ENCODE results near the gene TMEM239.
"Not testable (repeated sequence)": the region's sequence is repeated elsewhere in the genome, so short reads cannot be mapped to it uniquely, and the experiment has no call there.

TMEM239 gene

DNA sequence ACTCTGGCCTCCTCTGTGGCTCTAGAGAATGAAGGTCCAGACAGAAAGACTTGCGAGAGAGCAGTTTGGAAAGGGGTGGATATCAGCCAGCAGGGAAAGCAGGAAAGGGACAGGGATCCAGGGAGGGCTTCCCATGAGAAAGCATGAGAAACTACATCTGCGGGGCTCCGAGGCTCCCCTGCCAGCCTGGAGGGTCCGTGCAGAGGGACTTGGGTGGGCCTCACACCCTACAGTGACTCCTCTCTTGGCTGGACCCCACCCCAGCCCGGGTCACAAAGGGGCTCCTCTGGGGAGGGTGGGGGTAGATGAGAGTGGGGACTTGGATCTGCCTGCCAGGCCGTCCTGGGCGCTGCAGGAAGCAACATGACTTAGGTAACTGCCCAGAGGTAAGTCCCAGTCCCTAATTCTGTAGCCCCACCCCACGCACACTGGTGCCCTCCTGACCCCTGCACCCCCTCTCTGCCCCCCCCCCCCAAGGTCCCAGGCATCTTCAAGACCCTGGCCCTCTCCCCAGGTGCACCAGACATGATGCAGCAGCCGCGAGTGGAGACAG, at the start of gene TMEM239:
Gene TMEM239 (plus strand): TSS at position 335 of the 553 bp plus-strand sequence. CDS start 191 bp downstream, at position 526.
- H3K9me3 ChIP-seq (ENCODE audit: control insufficient read depth in 5 of 5, low read length in 5 of 5) = peaks cover 0 to 12% (median 9%) of the 10 kb centered on the region in 5 donors
- peaks cover 0 to 12% (median 6%) of the 10 kb centered on the region in 5 donors for H3K27me3 ChIP-seq (ENCODE audit: control insufficient read depth in 5 of 5, insufficient read depth in 4 of 5, low read length in 5 of 5)
- no peak within 1 kb of the TSS for H3K27ac ChIP-seq (ENCODE audit: low read depth, low read length)
- H3K4me1 ChIP-seq (ENCODE audit: control insufficient read depth in 5 of 5, insufficient read depth in 5 of 5, low read length in 5 of 5) = peaks cover 4 to 65% (median 51%) of the 10 kb centered on the region in 5 donors
- no peaks in the 10 kb centered on the region for H3K36me3 ChIP-seq (ENCODE audit: control insufficient read depth in 5 of 5, insufficient read depth in 5 of 5, low read length in 5 of 5)
- H3K9ac ChIP-seq (ENCODE audit: low read length in 5 of 5) = peak within 1 kb of the TSS in 3 of 5 donors; percentile 15 to 30 (median 20)
- no peak within 1 kb of the TSS for H3K4me3 ChIP-seq (ENCODE audit: low read depth in 1 of 5, low read length in 5 of 5)

DNA sequence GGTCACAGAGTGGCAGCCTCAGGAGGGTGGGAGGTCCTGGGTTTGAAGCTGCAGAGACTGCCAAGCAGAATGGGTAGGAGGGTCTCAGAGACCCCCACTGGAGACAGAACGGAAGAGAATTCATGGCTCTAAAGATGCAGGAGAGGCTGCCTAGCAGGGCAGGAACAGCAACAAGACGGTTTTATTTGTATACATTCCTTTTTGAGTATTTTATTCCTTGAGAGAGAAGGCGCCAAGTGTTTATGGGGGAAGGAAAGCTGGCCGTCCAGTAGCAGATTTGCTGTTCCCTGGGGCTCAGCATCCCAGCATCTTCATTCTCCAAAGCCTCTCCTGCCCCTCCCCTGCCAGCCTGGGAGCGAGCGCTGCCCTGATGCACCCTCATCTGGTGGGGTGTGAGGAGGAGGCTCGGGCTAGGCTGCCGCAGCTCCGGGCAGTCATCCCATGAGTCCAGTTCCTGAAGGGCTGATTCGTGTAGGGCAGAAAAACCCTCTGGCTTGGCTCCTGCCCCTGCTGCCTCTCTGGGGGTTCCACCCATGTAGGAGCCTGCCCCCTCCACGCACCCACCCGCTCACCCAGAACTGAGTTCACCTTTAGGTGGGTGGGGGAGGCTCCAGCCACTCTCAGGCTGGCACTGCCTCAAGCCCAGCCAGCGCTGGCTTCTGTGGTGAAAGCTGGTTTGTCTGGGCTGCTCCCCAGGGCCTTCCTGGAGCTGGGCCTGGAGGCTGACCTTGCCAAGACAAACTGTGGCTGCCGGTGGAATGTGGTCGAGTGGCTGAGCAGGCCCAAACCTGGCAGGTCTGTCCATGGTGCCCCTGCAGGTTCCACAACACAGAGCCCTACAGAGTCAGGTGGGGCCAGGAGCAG, 48.2 kb upstream of the TMEM239 start:
- H3K36me3 ChIP-seq (ENCODE audit: control insufficient read depth in 5 of 5, insufficient read depth in 5 of 5, low read length in 5 of 5) = no peaks in the 10 kb centered on the region
- peaks cover 2 to 6% (median 5%) of the 10 kb centered on the region in 5 donors for H3K4me1 ChIP-seq (ENCODE audit: control insufficient read depth in 5 of 5, insufficient read depth in 5 of 5, low read length in 5 of 5)
- no peak overlapping the region for H3K27ac ChIP-seq (ENCODE audit: low read depth, low read length)
- H3K27me3 ChIP-seq (ENCODE audit: control insufficient read depth in 5 of 5, insufficient read depth in 4 of 5, low read length in 5 of 5) = peaks cover 0 to 25% (median 14%) of the 10 kb centered on the region in 5 donors
- H3K9me3 ChIP-seq (ENCODE audit: control insufficient read depth in 5 of 5, low read length in 5 of 5) = no peaks in the 10 kb centered on the region
- no peak overlapping the region for H3K9ac ChIP-seq (ENCODE audit: low read length in 5 of 5)
- H3K4me3 ChIP-seq (ENCODE audit: low read depth in 1 of 5, low read length in 5 of 5) = no peak overlapping the region

DNA sequence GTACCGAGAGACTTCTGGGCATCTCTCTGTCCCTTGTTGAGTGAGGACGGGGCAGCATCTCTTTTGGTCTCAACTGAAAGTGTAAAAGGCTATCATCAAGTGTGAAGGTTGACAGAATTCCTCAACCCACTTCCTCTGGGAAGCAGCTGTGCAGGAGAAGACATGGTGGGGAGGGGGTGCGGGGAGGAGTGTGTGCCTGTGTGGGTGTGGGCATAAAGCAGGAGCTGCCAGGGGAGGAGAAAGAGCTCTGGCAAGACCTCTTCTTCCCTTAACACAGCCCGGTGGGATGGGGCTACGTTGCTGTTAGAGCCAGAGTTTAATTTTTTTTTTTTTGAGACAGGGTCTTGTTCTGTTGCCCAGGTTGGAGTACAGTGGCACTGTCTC, 47.5 kb upstream of the TMEM239 start:
- Histone ChIP-seq H3K27me3 (ENCODE audit: control insufficient read depth in 5 of 5, insufficient read depth in 4 of 5, low read length in 5 of 5) (peaks cover 0 to 20% (median 14%) of the 10 kb centered on the region in 5 donors), H3K4me1 (ENCODE audit: control insufficient read depth in 5 of 5, insufficient read depth in 5 of 5, low read length in 5 of 5) (peaks cover 2 to 6% (median 5%) of the 10 kb centered on the region in 5 donors), H3K4me3 (ENCODE audit: low read depth in 1 of 5, low read length in 5 of 5) (no peak overlapping the region), H3K27ac (ENCODE audit: low read depth, low read length) (no peak overlapping the region), H3K9me3 (ENCODE audit: control insufficient read depth in 5 of 5, low read length in 5 of 5) (no peaks in the 10 kb centered on the region), H3K9ac (ENCODE audit: low read length in 5 of 5) (no peak overlapping the region), H3K36me3 (ENCODE audit: control insufficient read depth in 5 of 5, insufficient read depth in 5 of 5, low read length in 5 of 5) (no peaks in the 10 kb centered on the region)

DNA sequence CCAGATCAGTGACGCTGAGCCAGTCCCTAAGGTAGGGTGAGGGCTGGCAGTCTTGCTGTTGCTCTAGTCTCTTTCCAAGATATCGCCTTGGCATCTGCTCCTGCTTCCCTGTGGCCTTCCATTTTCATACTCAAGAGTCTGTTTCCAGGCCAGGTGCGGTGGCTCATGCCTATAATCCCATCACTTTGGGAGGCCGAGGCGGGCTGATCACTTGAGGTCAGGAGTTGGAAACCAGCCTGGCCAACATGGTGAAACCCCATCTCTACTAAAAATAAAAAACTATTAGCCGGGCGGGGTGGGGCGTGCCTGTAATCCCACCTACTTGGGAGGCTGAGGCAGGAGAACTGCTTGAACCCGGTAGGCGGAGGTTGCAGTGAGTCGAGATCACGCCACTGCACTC, 46.1 kb upstream of the TMEM239 start:
- H3K4me1 ChIP-seq (ENCODE audit: control insufficient read depth in 5 of 5, insufficient read depth in 5 of 5, low read length in 5 of 5); H3K27ac ChIP-seq (ENCODE audit: low read depth, low read length); H3K9me3 ChIP-seq (ENCODE audit: control insufficient read depth in 5 of 5, low read length in 5 of 5): not testable (repeated sequence)

DNA sequence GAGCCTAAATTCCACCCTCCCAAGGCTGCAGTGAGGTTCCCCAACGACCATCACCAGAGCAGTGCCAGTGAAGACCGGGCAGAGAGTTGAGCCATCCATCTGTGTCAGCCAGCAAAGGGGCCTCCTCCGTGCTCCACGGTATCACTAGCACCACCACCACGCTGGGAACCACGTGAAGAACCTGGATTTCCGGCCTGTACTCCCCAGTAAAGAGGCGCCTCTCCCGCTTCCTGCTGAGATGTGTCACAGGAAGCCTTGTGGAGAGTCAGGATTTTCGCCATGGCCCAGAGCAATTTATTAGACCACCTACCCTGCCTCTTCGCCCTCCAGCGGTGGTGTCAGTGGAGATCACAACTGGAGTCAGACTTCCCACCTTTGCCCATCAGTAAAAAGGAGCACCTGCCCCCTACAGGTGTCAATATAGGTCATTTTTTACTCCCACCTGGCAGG, 44.5 kb upstream of the TMEM239 start:
- peaks cover 2 to 6% (median 5%) of the 10 kb centered on the region in 5 donors for H3K4me1 ChIP-seq (ENCODE audit: control insufficient read depth in 5 of 5, insufficient read depth in 5 of 5, low read length in 5 of 5)
- no peaks in the 10 kb centered on the region for H3K36me3 ChIP-seq (ENCODE audit: control insufficient read depth in 5 of 5, insufficient read depth in 5 of 5, low read length in 5 of 5)
- no peak overlapping the region for H3K4me3 ChIP-seq (ENCODE audit: low read depth in 1 of 5, low read length in 5 of 5)
- H3K27me3 ChIP-seq (ENCODE audit: control insufficient read depth in 5 of 5, insufficient read depth in 4 of 5, low read length in 5 of 5) = peaks cover 0 to 18% (median 14%) of the 10 kb centered on the region in 5 donors
- H3K27ac ChIP-seq (ENCODE audit: low read depth, low read length) = no peak overlapping the region
- no peak overlapping the region for H3K9ac ChIP-seq (ENCODE audit: low read length in 5 of 5)
- H3K9me3 ChIP-seq (ENCODE audit: control insufficient read depth in 5 of 5, low read length in 5 of 5) = peaks cover 0 to 8% (median 8%) of the 10 kb centered on the region in 5 donors

More for the DNA sequence above, 46.1 kb upstream of the TMEM239 start:
- H3K36me3 ChIP-seq (ENCODE audit: control insufficient read depth in 5 of 5, insufficient read depth in 5 of 5, low read length in 5 of 5); H3K4me3 ChIP-seq (ENCODE audit: low read depth in 1 of 5, low read length in 5 of 5); H3K9ac ChIP-seq (ENCODE audit: low read length in 5 of 5): not testable (repeated sequence)
- H3K27me3 ChIP-seq (ENCODE audit: control insufficient read depth in 5 of 5, insufficient read depth in 4 of 5, low read length in 5 of 5) = peaks cover 0 to 18% (median 14%) of the 10 kb centered on the region in 5 donors

DNA sequence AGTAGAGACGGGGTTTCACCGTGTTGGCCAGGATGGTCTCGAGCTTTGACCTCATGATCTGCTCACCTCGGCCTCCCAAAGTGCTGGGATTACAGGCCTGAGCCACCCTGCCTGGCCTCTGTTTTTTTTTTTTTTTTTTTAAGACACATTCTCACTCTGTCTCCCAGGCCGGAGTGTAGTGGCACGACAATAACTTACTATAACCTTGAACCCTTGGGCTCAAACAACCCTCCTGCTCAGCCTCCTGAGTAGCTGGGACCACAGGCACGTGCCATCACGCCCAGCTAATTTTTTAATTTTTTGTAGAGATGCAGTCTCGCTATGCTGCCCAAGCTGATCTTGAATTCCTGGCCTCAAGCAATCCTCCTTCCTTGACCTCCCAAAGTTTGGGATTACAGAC, 42.4 kb upstream of the TMEM239 start:
- no peak overlapping the region for H3K27ac ChIP-seq (ENCODE audit: low read depth, low read length)
- no peaks in the 10 kb centered on the region for H3K36me3 ChIP-seq (ENCODE audit: control insufficient read depth in 5 of 5, insufficient read depth in 5 of 5, low read length in 5 of 5)
- peaks cover 0 to 10% (median 6%) of the 10 kb centered on the region in 5 donors for H3K27me3 ChIP-seq (ENCODE audit: control insufficient read depth in 5 of 5, insufficient read depth in 4 of 5, low read length in 5 of 5)
- peaks cover 0 to 3% (median 2%) of the 10 kb centered on the region in 5 donors for H3K4me1 ChIP-seq (ENCODE audit: control insufficient read depth in 5 of 5, insufficient read depth in 5 of 5, low read length in 5 of 5)
- H3K4me3 ChIP-seq (ENCODE audit: low read depth in 1 of 5, low read length in 5 of 5) = no peak overlapping the region
- peaks cover 0 to 8% (median 8%) of the 10 kb centered on the region in 5 donors for H3K9me3 ChIP-seq (ENCODE audit: control insufficient read depth in 5 of 5, low read length in 5 of 5)
- H3K9ac ChIP-seq (ENCODE audit: low read length in 5 of 5) = no peak overlapping the region

DNA sequence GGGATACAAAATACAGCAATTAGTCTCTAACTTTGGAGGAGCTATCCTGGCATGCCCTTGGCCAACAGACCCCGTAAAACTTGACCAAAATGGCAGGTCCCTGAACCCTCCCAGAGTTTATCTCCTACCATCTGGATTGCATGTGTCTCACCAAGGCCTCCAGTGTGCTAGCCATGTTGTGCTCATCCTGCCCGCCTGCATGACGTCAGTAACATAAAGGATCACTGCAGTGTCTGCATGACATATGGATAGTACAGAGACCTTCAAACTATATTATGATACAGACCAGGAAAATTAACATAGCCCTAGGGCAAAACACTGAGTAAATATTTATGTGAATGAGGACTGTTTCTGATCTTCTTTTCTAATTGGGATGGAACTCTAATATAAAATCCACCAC, 41.0 kb upstream of the TMEM239 start:
- Histone ChIP-seq H3K36me3 (ENCODE audit: control insufficient read depth in 5 of 5, insufficient read depth in 5 of 5, low read length in 5 of 5) (no peaks in the 10 kb centered on the region), H3K9me3 (ENCODE audit: control insufficient read depth in 5 of 5, low read length in 5 of 5) (peaks cover 0 to 8% (median 8%) of the 10 kb centered on the region in 5 donors), H3K4me3 (ENCODE audit: low read depth in 1 of 5, low read length in 5 of 5) (no peak overlapping the region), H3K4me1 (ENCODE audit: control insufficient read depth in 5 of 5, insufficient read depth in 5 of 5, low read length in 5 of 5) (peaks cover 0 to 3% (median 2%) of the 10 kb centered on the region in 5 donors), H3K27me3 (ENCODE audit: control insufficient read depth in 5 of 5, insufficient read depth in 4 of 5, low read length in 5 of 5) (no peaks in the 10 kb centered on the region), H3K9ac (ENCODE audit: low read length in 5 of 5) (no peak overlapping the region), H3K27ac (ENCODE audit: low read depth, low read length) (no peak overlapping the region)

DNA sequence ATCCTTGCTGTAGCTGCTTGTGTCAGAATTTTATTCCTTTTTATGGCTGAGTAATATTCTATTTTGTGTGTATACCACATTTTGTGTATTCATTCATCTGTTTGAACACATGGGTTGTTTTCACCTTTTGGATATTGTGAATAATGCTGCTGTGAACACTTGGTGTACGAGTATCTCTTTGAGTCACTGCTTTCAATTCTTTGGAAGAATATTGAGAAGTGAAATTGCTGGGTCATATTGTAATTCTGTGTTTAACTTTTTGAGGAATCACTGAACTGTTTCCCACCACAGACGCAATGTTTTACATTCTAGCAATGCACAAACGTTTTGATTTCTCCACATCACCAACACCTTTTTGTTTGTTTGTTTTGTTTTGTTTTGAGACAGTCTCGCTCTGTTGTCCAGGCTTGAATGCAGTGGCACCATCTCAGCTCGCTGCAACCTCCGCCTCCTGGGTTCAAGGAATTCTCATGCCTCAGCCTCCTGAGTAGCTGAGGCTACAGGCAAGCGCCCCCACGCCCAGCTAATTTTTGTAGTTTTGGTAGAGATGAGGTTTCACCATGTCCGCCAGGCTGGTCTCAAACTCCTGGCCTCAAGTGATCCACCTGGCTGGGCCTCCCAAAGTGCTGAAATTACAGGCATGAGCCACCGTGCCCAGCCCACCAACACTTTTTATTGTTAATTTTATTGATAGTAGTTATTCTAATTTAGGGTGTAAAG, 37.4 kb upstream of the TMEM239 start:
- H3K9me3 ChIP-seq (ENCODE audit: control insufficient read depth in 5 of 5, low read length in 5 of 5) = peaks cover 0 to 8% (median 8%) of the 10 kb centered on the region in 5 donors
- H3K9ac ChIP-seq (ENCODE audit: low read length in 5 of 5) = no peak overlapping the region
- no peaks in the 10 kb centered on the region for H3K36me3 ChIP-seq (ENCODE audit: control insufficient read depth in 5 of 5, insufficient read depth in 5 of 5, low read length in 5 of 5)
- no peak overlapping the region for H3K27ac ChIP-seq (ENCODE audit: low read depth, low read length)
- H3K27me3 ChIP-seq (ENCODE audit: control insufficient read depth in 5 of 5, insufficient read depth in 4 of 5, low read length in 5 of 5) = peaks cover 0 to 6% (median 0%) of the 10 kb centered on the region in 5 donors
- H3K4me1 ChIP-seq (ENCODE audit: control insufficient read depth in 5 of 5, insufficient read depth in 5 of 5, low read length in 5 of 5) = no peaks in the 10 kb centered on the region
- no peak overlapping the region for H3K4me3 ChIP-seq (ENCODE audit: low read depth in 1 of 5, low read length in 5 of 5)

DNA sequence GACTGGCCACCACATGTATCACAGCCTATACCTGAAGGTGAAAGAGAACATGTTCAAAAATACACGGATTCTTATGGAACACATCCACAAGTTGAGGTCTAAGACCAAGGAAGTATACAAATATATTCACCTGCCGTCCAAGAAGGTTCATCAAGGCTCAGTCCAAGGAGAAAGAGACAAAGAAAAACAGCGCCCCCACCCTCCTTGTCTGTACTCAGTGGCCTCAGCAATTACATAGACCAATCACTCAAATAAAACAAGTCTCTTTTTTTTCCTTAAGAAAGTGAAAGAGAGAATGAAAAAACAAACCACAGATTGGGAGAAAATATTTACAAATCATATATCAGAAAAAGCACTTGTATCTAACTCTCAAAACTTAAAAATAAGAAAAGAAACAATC, 35.2 kb upstream of the TMEM239 start:
- Histone ChIP-seq H3K4me1 (ENCODE audit: control insufficient read depth in 5 of 5, insufficient read depth in 5 of 5, low read length in 5 of 5) (no peaks in the 10 kb centered on the region), H3K27ac (ENCODE audit: low read depth, low read length) (no peak overlapping the region), H3K9ac (ENCODE audit: low read length in 5 of 5) (no peak overlapping the region), H3K27me3 (ENCODE audit: control insufficient read depth in 5 of 5, insufficient read depth in 4 of 5, low read length in 5 of 5) (peaks cover 0 to 6% (median 0%) of the 10 kb centered on the region in 5 donors), H3K36me3 (ENCODE audit: control insufficient read depth in 5 of 5, insufficient read depth in 5 of 5, low read length in 5 of 5) (no peaks in the 10 kb centered on the region), H3K4me3 (ENCODE audit: low read depth in 1 of 5, low read length in 5 of 5) (no peak overlapping the region), H3K9me3 (ENCODE audit: control insufficient read depth in 5 of 5, low read length in 5 of 5) (peaks cover 0 to 2% (median 1%) of the 10 kb centered on the region in 5 donors)

All from subcutaneous abdominal adipose tissue (tissue), 5 donors.